ENCODE measurements around the gene PDE8B.

The PDE8B gene

GRCh38 chr5:77394064-77394715 is 183.7 kb downstream of the PDE8B start:
- DNase-seq (ENCODE audit: low read depth in 2 of 2, low spot score in 1 of 2) = no peak

GRCh38 chr5:77396017-77396416 is 185.5 kb downstream of the PDE8B start:
- DNase-seq (ENCODE audit: low read depth in 2 of 2, low spot score in 1 of 2) = no peak

GRCh38 chr5:77397686-77398292 is 187.3 kb downstream of the PDE8B start:
- no peak for DNase-seq (ENCODE audit: low read depth in 2 of 2, low spot score in 1 of 2)

- no peak for DNase-seq (ENCODE audit: low read depth in 2 of 2, low spot score in 1 of 2)
These were observed 188.0 kb downstream of the PDE8B start for GRCh38 chr5:77398458-77398857.

- no peak for DNase-seq (ENCODE audit: low read depth in 2 of 2, low spot score in 1 of 2)
These were observed 188.4 kb downstream of the PDE8B start for GRCh38 chr5:77398896-77399295.

GRCh38 chr5:77400645-77401044 is 190.2 kb downstream of the PDE8B start:
- no peak for DNase-seq (ENCODE audit: low read depth in 2 of 2, low spot score in 1 of 2)

- DNase-seq (ENCODE audit: low read depth in 2 of 2, low spot score in 1 of 2) = no peak
These were observed 192.3 kb downstream of the PDE8B start for GRCh38 chr5:77402796-77403195.

- no peak for DNase-seq (ENCODE audit: low read depth in 2 of 2, low spot score in 1 of 2)
These were observed 196.7 kb downstream of the PDE8B start for GRCh38 chr5:77407152-77407551.

- DNase-seq (ENCODE audit: low read depth in 2 of 2, low spot score in 1 of 2) = no peak
These were observed 199.6 kb downstream of the PDE8B start for GRCh38 chr5:77409870-77410621.

- DNase-seq (ENCODE audit: low read depth in 2 of 2, low spot score in 1 of 2) = no peak
These were observed 202.6 kb downstream of the PDE8B start for GRCh38 chr5:77413049-77413448.

- no peak for DNase-seq (ENCODE audit: low read depth in 2 of 2, low spot score in 1 of 2)
These were observed 207.7 kb downstream of the PDE8B start for GRCh38 chr5:77418162-77418561.

- no peak for DNase-seq (ENCODE audit: low read depth in 2 of 2, low spot score in 1 of 2)
These were observed 208.4 kb downstream of the PDE8B start for GRCh38 chr5:77418601-77419581.

- DNase-seq (ENCODE audit: low read depth in 2 of 2, low spot score in 1 of 2) = no peak
These were observed 209.4 kb downstream of the PDE8B start for GRCh38 chr5:77419644-77420582.

- no peak for DNase-seq (ENCODE audit: low read depth in 2 of 2, low spot score in 1 of 2)
These were observed 210.5 kb downstream of the PDE8B start for GRCh38 chr5:77420940-77421339.

GRCh38 chr5:77423022-77423750 is 212.7 kb downstream of the PDE8B start:
- no peak for DNase-seq (ENCODE audit: low read depth in 2 of 2, low spot score in 1 of 2)

GRCh38 chr5:77424921-77425320 is 214.4 kb downstream of the PDE8B start:
- no peak for DNase-seq (ENCODE audit: low read depth in 2 of 2, low spot score in 1 of 2)

GRCh38 chr5:77425420-77425819 is 214.9 kb downstream of the PDE8B start:
- no peak for DNase-seq (ENCODE audit: low read depth in 2 of 2, low spot score in 1 of 2)

- no peak for DNase-seq (ENCODE audit: low read depth in 2 of 2, low spot score in 1 of 2)
These were observed 215.6 kb downstream of the PDE8B start for GRCh38 chr5:77425998-77426659.

GRCh38 chr5:77426670-77427069 is 216.2 kb downstream of the PDE8B start:
- DNase-seq (ENCODE audit: low read depth in 2 of 2, low spot score in 1 of 2) = no peak
